Thoracic aorta (tissue), 2 donors: ENCODE measurements around the gene MIPEP. TPM values are rescaled to one million over a fixed set of nuclear protein-coding genes. Genes with fewer than 3 reads are reported as not detected.

Experiments
- ATAC-seq: fragments of 150-250 bp; one replicate; pipeline ENCODE4 v1.8.0; 2017; ENCODE audit warnings: low read depth; ENCODE audit not compliant: insufficient number of reproducible peaks, low FRiP score
- DNase-seq: peaks from one replicate; pipeline ENCODE4 v3.0.0-alpha.2; 2020; ENCODE audit warnings: low spot score
- H3K27ac ChIP-seq, 2 donors: fragments of 200-600 bp; sonication (generic); 1 replicate in 1 of 2; 2 replicates in 1 of 2; pipeline ENCODE4 v1.5.1; 2016; ENCODE audit warnings: mild to moderate bottlenecking in 2 of 2, moderate library complexity in 2 of 2
- H3K27me3 ChIP-seq: fragments of 200-600 bp; sonication (generic); replicated peaks from 2 replicates; pipeline ENCODE4 v1.6.0; 2016; ENCODE audit warnings: mild to moderate bottlenecking; ENCODE audit not compliant: insufficient read depth
- H3K36me3 ChIP-seq: fragments of 200-600 bp; sonication (generic); one replicate; pipeline ENCODE4 v1.5.1; 2016
- H3K4me1 ChIP-seq, 2 donors: fragments of 200-600 bp; sonication (generic); 1 replicate in 1 of 2; 2 replicates in 1 of 2; pipeline versions ENCODE4 v1.5.1 to v1.6.0; 2016; ENCODE audit warnings: low read depth in 2 of 2, mild to moderate bottlenecking in 1 of 2; ENCODE audit not compliant: control insufficient read depth in 1 of 2
- H3K4me3 ChIP-seq: fragments of 200-600 bp; sonication (generic); 2 replicates; pipeline ENCODE4 v1.5.1; 2016; ENCODE audit warnings: mild to moderate bottlenecking
- H3K9me3 ChIP-seq: fragments of 200-600 bp; sonication (generic); 2 replicates; pipeline ENCODE4 v1.5.1; 2016
- total RNA-seq, 2 donors: library from RNA; depleted of rRNA; stranded (reverse); fragments of >200 nt; gene quantifications; one replicate each; pipeline versions ENCODE4 v1.1.0 to v1.2.3, GENCODE V29; 2016
- TF ChIP-seq, protein P1 (sequence below): fragments of 200-600 bp; sonication (generic); IDR thresholded peaks from one replicate; pipeline ENCODE4 v1.5.1; 2019; ENCODE audit warnings: antibody characterized with exemption

The MIPEP gene
- total RNA-seq, 2 donors from 2014 or later = 11.6 to 12.0 TPM

DNA sequence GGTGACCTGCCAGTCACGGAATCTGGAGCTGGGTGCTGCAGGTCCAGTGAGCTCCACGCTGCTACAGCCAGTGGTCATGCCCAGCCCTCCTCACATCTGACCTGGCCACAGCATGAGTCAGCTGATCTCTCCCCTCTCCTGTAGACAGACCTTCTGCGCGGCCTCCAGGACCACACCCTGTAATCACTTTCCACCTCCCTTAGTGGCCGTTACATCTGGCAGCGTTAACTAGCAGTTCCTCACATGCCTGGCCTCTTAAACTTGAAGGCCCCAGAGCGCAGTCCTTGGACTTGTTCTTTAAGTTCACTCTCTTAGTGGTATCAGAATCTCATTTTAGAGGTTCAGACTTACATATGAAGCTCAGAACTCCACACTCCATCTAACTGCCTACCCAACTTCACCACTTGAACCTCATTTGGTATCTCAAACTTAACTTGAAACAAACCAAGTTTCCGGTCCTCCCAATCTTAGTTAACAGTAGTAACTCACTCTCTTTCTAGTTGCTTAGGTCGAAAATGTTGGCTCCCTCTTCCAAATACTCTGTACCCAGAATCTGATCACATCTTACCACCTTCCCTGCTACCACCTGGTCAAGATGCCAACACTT, 22.7 kb downstream of the MIPEP start:
- H3K36me3 ChIP-seq = no peaks in the 10 kb centered on the region
- no peak for ATAC-seq
- TF ChIP-seq, protein P1, sequence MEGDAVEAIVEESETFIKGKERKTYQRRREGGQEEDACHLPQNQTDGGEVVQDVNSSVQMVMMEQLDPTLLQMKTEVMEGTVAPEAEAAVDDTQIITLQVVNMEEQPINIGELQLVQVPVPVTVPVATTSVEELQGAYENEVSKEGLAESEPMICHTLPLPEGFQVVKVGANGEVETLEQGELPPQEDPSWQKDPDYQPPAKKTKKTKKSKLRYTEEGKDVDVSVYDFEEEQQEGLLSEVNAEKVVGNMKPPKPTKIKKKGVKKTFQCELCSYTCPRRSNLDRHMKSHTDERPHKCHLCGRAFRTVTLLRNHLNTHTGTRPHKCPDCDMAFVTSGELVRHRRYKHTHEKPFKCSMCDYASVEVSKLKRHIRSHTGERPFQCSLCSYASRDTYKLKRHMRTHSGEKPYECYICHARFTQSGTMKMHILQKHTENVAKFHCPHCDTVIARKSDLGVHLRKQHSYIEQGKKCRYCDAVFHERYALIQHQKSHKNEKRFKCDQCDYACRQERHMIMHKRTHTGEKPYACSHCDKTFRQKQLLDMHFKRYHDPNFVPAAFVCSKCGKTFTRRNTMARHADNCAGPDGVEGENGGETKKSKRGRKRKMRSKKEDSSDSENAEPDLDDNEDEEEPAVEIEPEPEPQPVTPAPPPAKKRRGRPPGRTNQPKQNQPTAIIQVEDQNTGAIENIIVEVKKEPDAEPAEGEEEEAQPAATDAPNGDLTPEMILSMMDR = no peak
- H3K27me3 ChIP-seq = no peaks in the 10 kb centered on the region
- H3K4me1 ChIP-seq = no peaks in the 10 kb centered on the region
- H3K9me3 ChIP-seq = no peaks in the 10 kb centered on the region
- H3K4me3 ChIP-seq = no peak overlapping the region
- no peak overlapping the region for H3K27ac ChIP-seq
- DNase-seq = no peak

DNA sequence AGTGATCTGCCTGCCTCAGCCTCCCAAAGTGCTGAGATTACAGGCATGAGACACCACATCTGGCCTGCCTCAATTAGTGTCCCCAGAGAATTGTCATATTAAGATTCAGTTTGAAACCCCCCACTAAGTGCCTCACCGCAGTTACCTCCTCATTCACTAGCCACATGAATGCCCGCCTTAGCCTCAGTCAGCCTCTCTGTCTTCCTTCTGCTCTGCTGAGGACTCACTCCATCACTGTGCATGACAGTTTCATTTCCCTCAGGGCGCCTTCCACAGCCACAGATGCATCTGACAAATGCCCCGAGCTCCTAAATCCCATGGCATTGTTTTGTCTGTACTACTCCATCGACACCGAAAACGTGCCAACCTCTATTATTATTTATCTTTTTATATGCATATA, 23.3 kb downstream of the MIPEP start:
- H3K4me3 ChIP-seq = no peak overlapping the region
- ATAC-seq (no peak), DNase-seq (no peak)
- no peaks in the 10 kb centered on the region for H3K4me1 ChIP-seq
- no peaks in the 10 kb centered on the region for H3K36me3 ChIP-seq
- no peaks in the 10 kb centered on the region for H3K27me3 ChIP-seq
- TF ChIP-seq, protein P1 = no peak
- no peak overlapping the region for H3K27ac ChIP-seq
- no peaks in the 10 kb centered on the region for H3K9me3 ChIP-seq

DNA sequence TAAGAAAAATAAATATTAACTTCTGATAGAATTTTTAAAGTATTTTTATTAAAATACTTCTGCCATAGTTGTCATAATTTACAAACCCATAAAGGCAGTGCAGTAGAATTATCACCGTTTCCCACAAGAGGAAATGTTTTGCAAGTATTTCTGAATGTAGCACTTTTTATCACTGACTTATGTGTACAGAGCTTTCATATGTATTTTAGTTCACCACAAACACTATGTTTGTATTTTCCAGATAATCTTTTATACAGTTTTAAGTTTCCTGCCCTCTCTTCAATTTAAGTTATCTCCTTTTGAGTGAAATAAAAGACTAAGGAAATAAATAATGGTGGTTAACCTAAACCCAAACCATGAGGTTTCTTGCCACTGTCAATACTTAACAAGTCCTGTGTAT, 24.2 kb downstream of the MIPEP start:
- no peaks in the 10 kb centered on the region for H3K4me1 ChIP-seq
- no peaks in the 10 kb centered on the region for H3K36me3 ChIP-seq
- TF ChIP-seq, protein P1 = no peak
- H3K27me3 ChIP-seq = no peaks in the 10 kb centered on the region
- H3K9me3 ChIP-seq = no peaks in the 10 kb centered on the region
- no peak for DNase-seq
- ATAC-seq = no peak
- H3K27ac ChIP-seq = no peak overlapping the region
- no peak overlapping the region for H3K4me3 ChIP-seq

DNA sequence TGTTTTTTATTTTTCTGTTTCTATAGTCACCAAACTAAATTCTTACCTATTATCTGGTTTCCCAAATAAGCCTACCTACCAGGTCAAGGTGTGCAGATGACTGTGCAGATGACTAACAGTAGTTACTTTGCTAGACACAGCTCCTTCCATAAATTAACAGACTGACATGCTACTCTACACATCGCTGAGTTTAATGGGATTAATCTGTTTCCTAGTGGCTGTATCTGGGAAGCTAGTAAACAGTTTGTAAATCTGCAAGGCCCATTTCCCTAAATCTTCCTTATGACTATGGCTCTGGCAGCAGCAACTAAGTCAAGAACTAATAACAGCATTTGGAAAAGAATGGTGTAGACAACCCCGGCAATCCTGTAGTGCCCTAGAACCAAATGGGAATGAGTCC, 27.9 kb downstream of the MIPEP start:
- H3K4me3 ChIP-seq = no peak overlapping the region
- no peak overlapping the region for H3K27ac ChIP-seq
- H3K9me3 ChIP-seq = no peaks in the 10 kb centered on the region
- DNase-seq = no peak
- ATAC-seq = no peak
- H3K27me3 ChIP-seq = no peaks in the 10 kb centered on the region
- TF ChIP-seq, protein P1 = no peak
- H3K36me3 ChIP-seq = peaks cover 5% of the 10 kb centered on the region
- H3K4me1 ChIP-seq = no peaks in the 10 kb centered on the region

DNA sequence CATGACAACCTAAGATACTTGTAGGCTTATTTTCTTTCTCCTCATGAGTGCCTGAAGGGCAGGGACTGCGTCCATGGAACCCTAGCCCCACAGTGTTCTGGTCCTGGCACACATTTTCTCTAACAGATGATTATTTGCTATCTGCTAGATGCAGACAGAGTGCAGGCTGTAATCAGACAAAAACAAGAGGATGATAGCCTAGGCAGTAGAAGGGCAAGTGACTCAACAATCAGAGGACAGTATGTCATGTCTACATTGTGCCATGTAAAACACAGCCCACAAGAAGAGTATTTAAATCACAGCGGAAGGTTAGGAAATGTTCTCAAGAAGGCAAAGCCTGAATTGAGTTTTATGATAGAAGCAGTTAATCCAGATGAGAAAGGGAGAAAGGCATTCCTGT, 29.3 kb downstream of the MIPEP start:
- TF ChIP-seq, protein P1 = no peak
- no peaks in the 10 kb centered on the region for H3K27me3 ChIP-seq
- no peak overlapping the region for H3K27ac ChIP-seq
- no peaks in the 10 kb centered on the region for H3K9me3 ChIP-seq
- ATAC-seq = no peak
- DNase-seq = no peak
- H3K36me3 ChIP-seq = peaks cover 5% of the 10 kb centered on the region
- no peaks in the 10 kb centered on the region for H3K4me1 ChIP-seq
- H3K4me3 ChIP-seq = no peak overlapping the region
